NCI-H2081 (cell line): ENCODE measurements around the gene FBXL12.
A peak's percentile ranks its signal among the peaks of the same experiment; 100 is the strongest.
"Not testable (repeated sequence)": the region's sequence is repeated elsewhere in the genome, so short reads cannot be mapped to it uniquely, and the experiment has no call there.

ENCODE experiments used
- DNase-seq, 2 experiments: peaks; one replicate each; lab custom pipeline; 2025; lab: John Stamatoyannopoulos, UW

The FBXL12 gene

DNA sequence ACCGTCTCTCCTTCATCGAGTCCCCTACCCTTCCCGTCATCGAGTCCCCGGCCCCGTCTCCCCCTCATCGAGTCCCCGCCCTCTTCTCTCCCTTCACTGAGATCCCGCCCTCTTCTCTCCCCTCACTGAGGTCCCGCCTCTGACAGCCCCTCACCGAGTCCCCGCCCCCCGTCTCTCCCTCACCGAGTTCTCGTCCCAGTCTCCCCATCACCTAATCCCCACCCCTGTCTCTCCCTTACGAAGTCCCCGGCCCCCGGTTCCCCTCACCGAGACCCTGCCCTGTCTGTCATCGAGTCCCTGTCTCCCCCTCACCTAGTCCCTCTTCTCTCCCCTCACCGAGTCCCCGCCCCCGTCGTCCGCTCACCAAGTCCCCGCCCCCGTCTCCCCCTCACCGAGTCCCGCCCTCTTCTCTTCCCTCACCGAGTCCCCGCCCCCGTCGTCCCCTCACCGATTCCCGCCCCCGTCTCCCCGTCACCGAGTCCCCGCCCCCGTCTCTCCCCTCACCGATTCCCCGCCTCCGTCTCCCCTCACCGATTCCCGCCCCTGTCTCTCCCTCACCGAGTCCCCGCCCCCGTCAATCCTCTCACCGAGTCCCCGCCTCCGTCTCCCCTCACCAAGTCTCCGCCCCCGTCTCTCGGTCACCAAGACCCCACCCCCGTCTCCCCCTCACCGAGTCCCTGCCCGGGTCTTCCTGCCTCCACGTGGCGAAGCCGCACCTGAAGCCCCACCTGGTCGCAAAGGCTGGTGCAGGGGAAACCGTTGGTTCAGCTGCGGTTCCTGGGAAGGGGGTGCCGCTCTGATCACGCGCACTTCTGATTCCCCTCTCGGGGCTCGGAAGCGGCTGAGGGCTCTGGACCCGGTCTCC is 26.4 kb downstream of the FBXL12 start:
- DNase-seq, result peak; percentile 86 to 93

DNA sequence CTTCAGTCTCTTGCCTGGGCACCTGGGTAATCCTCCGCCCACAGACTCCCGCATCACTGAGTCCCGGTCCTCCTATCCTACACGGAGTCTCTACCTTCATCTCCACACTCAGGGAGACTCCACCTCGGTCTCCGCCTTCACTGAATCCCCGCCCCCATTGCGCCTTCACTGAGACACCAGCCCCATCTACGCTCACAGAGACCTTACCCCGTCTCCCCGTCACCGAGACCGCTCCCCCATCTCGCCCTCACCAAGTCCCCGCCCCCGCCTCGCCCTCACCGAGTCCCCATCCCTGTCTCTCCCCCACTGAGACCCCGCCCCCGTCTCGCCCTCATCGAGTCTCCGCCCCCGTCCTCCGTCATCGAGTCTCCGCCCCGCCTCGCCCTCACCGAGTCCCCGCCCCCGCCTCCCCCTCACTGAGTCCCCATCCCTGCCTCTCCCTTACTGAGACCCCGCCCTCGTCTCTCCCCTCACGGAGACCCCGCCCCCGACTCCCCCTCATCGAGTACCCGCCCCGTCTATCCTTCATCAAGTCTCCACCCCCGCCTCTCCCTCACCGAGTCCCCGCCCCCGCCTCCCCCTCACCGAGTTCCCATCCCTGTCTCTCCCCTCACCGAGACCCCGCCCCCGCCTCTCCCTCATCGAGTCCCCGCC is 27.2 kb downstream of the FBXL12 start:
- peak; percentile 86 to 93 for DNase-seq

DNA sequence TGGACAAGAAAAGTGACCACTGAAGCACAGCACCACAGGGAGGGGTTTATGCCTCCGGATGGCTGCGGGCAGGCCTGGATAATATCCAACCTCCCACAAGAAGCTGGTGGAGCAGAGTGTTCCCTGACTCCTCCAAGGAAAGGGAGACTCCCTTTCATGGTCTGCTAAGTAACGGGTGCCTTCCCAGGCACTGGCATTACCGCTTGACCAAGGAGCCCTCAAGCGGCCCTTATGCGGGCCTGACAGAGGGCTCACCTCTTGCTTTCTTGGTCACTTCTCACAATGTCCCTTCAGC is 27.9 kb downstream of the FBXL12 start:
- DNase-seq, result not testable (repeated sequence)

- not testable (repeated sequence) for DNase-seq
Measured at GRCh38 chr19:9789579-9789978, 29.3 kb downstream of the FBXL12 start.

- DNase-seq, result no peak
Measured at GRCh38 chr19:9789066-9789465, 29.8 kb downstream of the FBXL12 start.

DNA sequence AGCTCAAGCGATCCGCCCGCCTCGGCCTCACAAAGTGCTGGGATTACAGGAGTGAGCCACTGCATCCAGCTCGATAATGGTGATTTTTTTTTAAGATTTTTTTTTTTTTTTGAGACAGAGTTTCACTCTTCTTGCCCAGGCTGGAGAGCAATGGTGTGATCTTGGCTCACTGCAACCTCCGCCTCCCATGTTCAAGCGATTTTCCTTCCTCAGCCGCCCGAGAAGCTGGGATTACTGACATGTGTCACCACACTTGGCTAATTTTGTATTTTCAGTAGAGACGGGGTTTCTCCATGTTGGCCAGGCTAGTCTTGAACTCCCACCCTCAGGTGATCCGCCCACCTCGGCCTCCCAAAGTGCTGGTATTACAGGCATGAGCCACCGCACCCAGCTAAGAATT is 30.3 kb downstream of the FBXL12 start:
- not testable (repeated sequence) for DNase-seq

DNA sequence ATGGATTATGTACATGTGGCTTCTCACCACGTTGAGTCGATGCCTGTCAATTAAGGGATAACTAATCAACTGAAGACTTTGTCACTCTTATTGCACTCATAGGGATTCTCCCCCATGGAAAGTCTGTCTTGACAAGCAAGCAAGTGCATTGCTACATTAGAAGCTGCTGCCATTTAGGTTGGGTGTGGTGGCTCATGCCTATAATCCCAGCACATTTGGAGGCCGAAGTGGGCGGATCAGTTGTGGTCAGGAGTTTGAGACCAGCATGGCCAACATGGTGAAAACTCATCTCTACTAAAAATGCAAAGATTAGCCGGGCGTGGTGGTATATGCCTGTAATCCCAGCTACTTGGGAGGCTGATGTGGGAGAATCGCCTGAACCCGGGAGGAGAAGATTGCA is 32.1 kb downstream of the FBXL12 start:
- DNase-seq, result no peak

DNA sequence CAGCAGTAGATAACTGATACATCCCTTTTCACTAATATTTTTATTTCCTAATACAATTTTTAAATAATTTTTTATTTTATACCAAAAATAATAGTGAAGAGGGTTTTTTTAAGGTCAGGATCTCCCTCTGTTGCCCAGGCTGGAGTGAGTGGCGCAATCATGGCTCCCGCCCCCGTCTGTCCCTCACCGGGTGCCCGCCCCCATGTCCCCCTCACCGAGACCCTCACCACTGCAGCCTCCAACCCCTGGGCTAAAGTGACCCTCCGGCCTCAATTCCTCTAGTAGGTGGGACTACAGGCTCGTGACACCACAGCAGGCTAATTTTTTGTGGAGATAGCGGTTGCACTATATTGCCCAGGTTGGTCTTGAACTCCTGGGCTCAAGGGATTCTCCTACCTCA is 32.5 kb downstream of the FBXL12 start:
- DNase-seq, result no peak

- DNase-seq, result peak; percentile 94 to 99
Measured at GRCh38 chr19:9785367-9786331, 33.2 kb downstream of the FBXL12 start.

DNA sequence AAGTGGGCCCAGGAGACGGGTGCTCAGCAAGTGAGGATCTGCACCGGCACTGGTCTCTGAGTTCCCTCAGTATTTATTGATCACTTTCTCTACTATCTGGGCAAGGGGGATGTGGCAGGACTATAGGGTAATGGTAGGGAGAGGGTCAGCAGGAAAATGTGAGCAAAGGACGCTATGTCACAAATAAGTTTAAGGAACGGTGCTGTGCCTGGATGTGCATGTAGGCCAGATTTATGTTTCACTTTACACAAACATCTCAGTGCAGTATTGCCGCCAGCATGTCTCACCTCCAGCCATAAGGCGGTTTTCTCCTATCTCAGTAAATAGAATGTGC is 34.7 kb downstream of the FBXL12 start:
- DNase-seq, result not testable (repeated sequence)

- no peak for DNase-seq
Measured at GRCh38 chr19:9782338-9782737, 36.5 kb downstream of the FBXL12 start.

GRCh38 chr19:9768175-9769112 is 50.4 kb downstream of the FBXL12 start, which contains the start of gene ZNF846:
Gene ZNF846, minus strand, starts transcription at chr19:9768738. Its CDS starts 3,788 bp downstream, at chr19:9764950.
- peak; percentile 89 to 96 for DNase-seq
